ENCODE data around the gene CCDC71L.

Gene CCDC71L

GRCh38 chr7:106657085-106657991, 3.6 kb downstream of the CCDC71L start:
- Histone ChIP-seq H3K27ac (ENCODE audit: low read depth, low read length) (no peak overlapping the region), H3K27me3 (ENCODE audit: control insufficient read depth, insufficient read depth, low read length) (no peaks in the 10 kb centered on the region), H3K4me3 (ENCODE audit: low read depth, low read length) (no peak overlapping the region), H3K4me1 (ENCODE audit: control insufficient read depth, insufficient read depth, low read length) (peaks cover 12% of the 10 kb centered on the region; the same call in 1 of the 2 replicates), H3K9ac (ENCODE audit: low read depth, low read length) (no peak overlapping the region), H3K36me3 (ENCODE audit: control insufficient read depth, insufficient read depth, low read length) (no peaks in the 10 kb centered on the region), H3K9me3 (ENCODE audit: control insufficient read depth, insufficient read depth, low read length) (no peaks in the 10 kb centered on the region)

GRCh38 chr7:106655703-106656498, 5.1 kb downstream of the CCDC71L start:
- Histone ChIP-seq H3K27me3 (ENCODE audit: control insufficient read depth, insufficient read depth, low read length) (no peaks in the 10 kb centered on the region), H3K9ac (ENCODE audit: low read depth, low read length) (no peak overlapping the region), H3K4me1 (ENCODE audit: control insufficient read depth, insufficient read depth, low read length) (0 out of 2 replicates have a peak, but pooled peaks cover 8% of the 10 kb centered on the region), H3K4me3 (ENCODE audit: low read depth, low read length) (no peak overlapping the region), H3K27ac (ENCODE audit: low read depth, low read length) (no peak overlapping the region), H3K36me3 (ENCODE audit: control insufficient read depth, insufficient read depth, low read length) (no peaks in the 10 kb centered on the region), H3K9me3 (ENCODE audit: control insufficient read depth, insufficient read depth, low read length) (no peaks in the 10 kb centered on the region)

- Histone ChIP-seq H3K4me3 (ENCODE audit: low read depth, low read length) (no peak overlapping the region), H3K27ac (ENCODE audit: low read depth, low read length) (no peak overlapping the region), H3K27me3 (ENCODE audit: control insufficient read depth, insufficient read depth, low read length) (no peaks in the 10 kb centered on the region), H3K4me1 (ENCODE audit: control insufficient read depth, insufficient read depth, low read length) (no peaks in the 10 kb centered on the region), H3K9ac (ENCODE audit: low read depth, low read length) (no peak overlapping the region), H3K9me3 (ENCODE audit: control insufficient read depth, insufficient read depth, low read length) (no peaks in the 10 kb centered on the region), H3K36me3 (ENCODE audit: control insufficient read depth, insufficient read depth, low read length) (no peaks in the 10 kb centered on the region)
These were observed 7.5 kb downstream of the CCDC71L start for GRCh38 chr7:106653488-106653887.

GRCh38 chr7:106652909-106653308, 8.0 kb downstream of the CCDC71L start:
- Histone ChIP-seq H3K9ac (ENCODE audit: low read depth, low read length) (no peak overlapping the region), H3K27me3 (ENCODE audit: control insufficient read depth, insufficient read depth, low read length) (no peaks in the 10 kb centered on the region), H3K27ac (ENCODE audit: low read depth, low read length) (no peak overlapping the region), H3K36me3 (ENCODE audit: control insufficient read depth, insufficient read depth, low read length) (no peaks in the 10 kb centered on the region), H3K4me3 (ENCODE audit: low read depth, low read length) (no peak overlapping the region), H3K4me1 (ENCODE audit: control insufficient read depth, insufficient read depth, low read length) (no peaks in the 10 kb centered on the region), H3K9me3 (ENCODE audit: control insufficient read depth, insufficient read depth, low read length) (no peaks in the 10 kb centered on the region)

- Histone ChIP-seq H3K27me3 (ENCODE audit: control insufficient read depth, insufficient read depth, low read length) (no peaks in the 10 kb centered on the region), H3K27ac (ENCODE audit: low read depth, low read length) (no peak overlapping the region), H3K4me3 (ENCODE audit: low read depth, low read length) (no peak overlapping the region), H3K9me3 (ENCODE audit: control insufficient read depth, insufficient read depth, low read length) (no peaks in the 10 kb centered on the region), H3K36me3 (ENCODE audit: control insufficient read depth, insufficient read depth, low read length) (no peaks in the 10 kb centered on the region), H3K9ac (ENCODE audit: low read depth, low read length) (no peak overlapping the region), H3K4me1 (ENCODE audit: control insufficient read depth, insufficient read depth, low read length) (no peaks in the 10 kb centered on the region)
These were observed 8.9 kb downstream of the CCDC71L start for GRCh38 chr7:106652092-106652491.

- Histone ChIP-seq H3K4me3 (ENCODE audit: low read depth, low read length) (no peak overlapping the region), H3K9me3 (ENCODE audit: control insufficient read depth, insufficient read depth, low read length) (no peaks in the 10 kb centered on the region), H3K4me1 (ENCODE audit: control insufficient read depth, insufficient read depth, low read length) (no peaks in the 10 kb centered on the region), H3K27me3 (ENCODE audit: control insufficient read depth, insufficient read depth, low read length) (no peaks in the 10 kb centered on the region), H3K27ac (ENCODE audit: low read depth, low read length) (no peak overlapping the region), H3K36me3 (ENCODE audit: control insufficient read depth, insufficient read depth, low read length) (no peaks in the 10 kb centered on the region), H3K9ac (ENCODE audit: low read depth, low read length) (no peak overlapping the region)
These were observed 14.7 kb downstream of the CCDC71L start for GRCh38 chr7:106646256-106646655.

- Histone ChIP-seq H3K36me3 (ENCODE audit: control insufficient read depth, insufficient read depth, low read length) (no peaks in the 10 kb centered on the region), H3K27ac (ENCODE audit: low read depth, low read length) (no peak overlapping the region)
These were observed 16.0 kb downstream of the CCDC71L start for GRCh38 chr7:106644999-106645398.

GRCh38 chr7:106643216-106644000, 17.6 kb downstream of the CCDC71L start:
- Histone ChIP-seq H3K27me3 (ENCODE audit: control insufficient read depth, insufficient read depth, low read length) (no peaks in the 10 kb centered on the region), H3K36me3 (ENCODE audit: control insufficient read depth, insufficient read depth, low read length) (no peaks in the 10 kb centered on the region), H3K9me3 (ENCODE audit: control insufficient read depth, insufficient read depth, low read length) (no peaks in the 10 kb centered on the region), H3K27ac (ENCODE audit: low read depth, low read length) (no peak overlapping the region), H3K9ac (ENCODE audit: low read depth, low read length) (no peak overlapping the region), H3K4me3 (ENCODE audit: low read depth, low read length) (no peak overlapping the region), H3K4me1 (ENCODE audit: control insufficient read depth, insufficient read depth, low read length) (no peaks in the 10 kb centered on the region)

More at GRCh38 chr7:106644999-106645398, 16.0 kb downstream of the CCDC71L start:
- Histone ChIP-seq H3K27me3 (ENCODE audit: control insufficient read depth, insufficient read depth, low read length) (no peaks in the 10 kb centered on the region), H3K9ac (ENCODE audit: low read depth, low read length) (no peak overlapping the region), H3K9me3 (ENCODE audit: control insufficient read depth, insufficient read depth, low read length) (no peaks in the 10 kb centered on the region), H3K4me3 (ENCODE audit: low read depth, low read length) (no peak overlapping the region), H3K4me1 (ENCODE audit: control insufficient read depth, insufficient read depth, low read length) (no peaks in the 10 kb centered on the region)

GRCh38 chr7:106641416-106641815, 19.5 kb downstream of the CCDC71L start:
- no peak overlapping the region for H3K4me3 ChIP-seq (ENCODE audit: low read depth, low read length)
- H3K27me3 ChIP-seq (ENCODE audit: control insufficient read depth, insufficient read depth, low read length), result no peaks in the 10 kb centered on the region
- no peak overlapping the region for H3K9ac ChIP-seq (ENCODE audit: low read depth, low read length)
- H3K36me3 ChIP-seq (ENCODE audit: control insufficient read depth, insufficient read depth, low read length), result no peaks in the 10 kb centered on the region
- no peaks in the 10 kb centered on the region for H3K4me1 ChIP-seq (ENCODE audit: control insufficient read depth, insufficient read depth, low read length)
- H3K27ac ChIP-seq (ENCODE audit: low read depth, low read length), result no peak overlapping the region
- no peaks in the 10 kb centered on the region for H3K9me3 ChIP-seq (ENCODE audit: control insufficient read depth, insufficient read depth, low read length)

- H3K4me1 ChIP-seq (ENCODE audit: control insufficient read depth, insufficient read depth, low read length), result no peaks in the 10 kb centered on the region
- no peaks in the 10 kb centered on the region for H3K36me3 ChIP-seq (ENCODE audit: control insufficient read depth, insufficient read depth, low read length)
These were observed 20.4 kb downstream of the CCDC71L start for GRCh38 chr7:106640368-106641141.

More at GRCh38 chr7:106640368-106641141, 20.4 kb downstream of the CCDC71L start:
- Histone ChIP-seq H3K9ac (ENCODE audit: low read depth, low read length) (no peak overlapping the region), H3K9me3 (ENCODE audit: control insufficient read depth, insufficient read depth, low read length) (no peaks in the 10 kb centered on the region), H3K4me3 (ENCODE audit: low read depth, low read length) (no peak overlapping the region), H3K27ac (ENCODE audit: low read depth, low read length) (no peak overlapping the region), H3K27me3 (ENCODE audit: control insufficient read depth, insufficient read depth, low read length) (no peaks in the 10 kb centered on the region)
